Activated CD4-positive, alpha-beta T cell treated with anti-CD3 and anti-CD28 coated beads, Interleukin-2, amount 50 U/mL, for 16 hours (primary cell): ENCODE results near the gene PYGO2.
"Not testable (repeated sequence)": the region's sequence is repeated elsewhere in the genome, so short reads cannot be mapped to it uniquely, and the experiment has no call there.

Experiments
- DNase-seq: peaks from one replicate; pipeline ENCODE4 v3.0.0-alpha.2; 2020

The PYGO2 gene

DNA sequence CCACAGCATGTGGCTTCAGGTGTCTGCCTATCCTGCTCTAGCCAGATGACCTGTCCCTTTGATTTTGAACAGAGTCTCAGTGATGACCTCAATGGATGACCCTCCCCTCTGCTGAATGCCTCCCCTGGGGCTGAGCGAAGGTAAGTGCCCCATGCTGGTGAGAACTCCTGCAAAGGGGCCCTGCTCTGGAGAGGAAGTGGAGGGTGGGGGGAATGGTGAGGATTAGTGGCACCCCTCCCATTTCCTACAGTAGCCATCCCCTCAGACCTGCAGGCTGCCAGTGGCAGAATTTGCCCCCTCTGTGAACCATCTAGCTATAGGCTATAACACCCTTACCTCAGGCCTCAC, 21.4 kb downstream of the PYGO2 start:
- DNase-seq = no peak

DNA sequence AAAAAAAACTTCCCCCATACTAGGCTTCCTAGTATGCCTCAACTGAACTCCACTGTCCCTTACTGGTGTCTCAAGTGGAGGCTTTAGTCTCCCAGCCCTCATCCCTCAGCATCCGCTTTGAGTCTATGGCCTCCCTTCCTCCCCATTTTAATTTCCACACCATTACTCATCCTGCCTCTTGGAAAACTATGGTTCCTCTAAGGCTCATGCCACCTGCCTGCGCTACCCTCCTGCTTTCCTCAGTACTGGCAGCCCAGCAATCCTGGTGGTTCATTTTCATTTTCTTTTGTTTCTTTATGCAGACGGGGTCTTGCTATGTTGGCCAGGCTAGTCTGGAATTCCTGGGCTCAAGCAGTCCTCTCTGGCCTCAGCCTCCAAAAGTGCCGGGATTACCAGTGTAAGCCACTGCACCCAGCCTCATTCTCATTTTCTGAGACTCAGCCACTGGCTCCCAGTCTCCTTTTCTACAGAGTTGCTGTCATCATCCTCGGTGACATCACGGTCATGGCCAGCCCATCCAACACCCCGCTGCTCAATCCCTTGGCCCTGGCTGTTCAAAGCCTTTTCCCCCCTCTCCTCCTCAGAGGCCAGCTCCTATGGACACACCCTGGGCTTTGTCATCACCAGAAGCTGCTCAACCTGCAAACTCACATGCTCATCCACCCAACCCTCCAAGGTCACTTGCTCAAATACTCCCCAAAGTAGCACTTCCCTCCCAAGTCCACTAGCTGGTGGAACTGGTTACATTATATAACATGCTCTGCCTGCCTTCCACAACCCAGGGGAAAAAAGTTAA, 22.8 kb downstream of the PYGO2 start:
- DNase-seq = no peak

DNA sequence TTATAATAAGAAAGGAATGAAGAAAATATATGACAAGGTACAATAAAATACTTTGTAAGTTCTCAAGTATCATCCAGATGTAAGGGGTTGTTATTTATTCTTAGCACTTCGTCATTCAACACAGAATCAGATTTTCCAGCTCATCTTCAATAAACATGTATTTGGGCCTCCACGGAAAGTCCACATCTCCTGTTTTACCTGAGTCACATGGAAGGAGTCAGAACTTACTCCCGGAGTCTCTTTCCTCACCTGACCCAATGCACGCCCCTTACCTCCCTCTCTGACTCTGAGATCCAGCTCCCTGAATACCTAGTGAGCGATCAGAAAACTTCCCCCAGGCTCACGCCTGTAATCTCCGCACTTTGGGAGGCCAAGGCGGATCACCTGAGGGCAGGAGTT, 23.6 kb downstream of the PYGO2 start:
- DNase-seq = no peak

DNA sequence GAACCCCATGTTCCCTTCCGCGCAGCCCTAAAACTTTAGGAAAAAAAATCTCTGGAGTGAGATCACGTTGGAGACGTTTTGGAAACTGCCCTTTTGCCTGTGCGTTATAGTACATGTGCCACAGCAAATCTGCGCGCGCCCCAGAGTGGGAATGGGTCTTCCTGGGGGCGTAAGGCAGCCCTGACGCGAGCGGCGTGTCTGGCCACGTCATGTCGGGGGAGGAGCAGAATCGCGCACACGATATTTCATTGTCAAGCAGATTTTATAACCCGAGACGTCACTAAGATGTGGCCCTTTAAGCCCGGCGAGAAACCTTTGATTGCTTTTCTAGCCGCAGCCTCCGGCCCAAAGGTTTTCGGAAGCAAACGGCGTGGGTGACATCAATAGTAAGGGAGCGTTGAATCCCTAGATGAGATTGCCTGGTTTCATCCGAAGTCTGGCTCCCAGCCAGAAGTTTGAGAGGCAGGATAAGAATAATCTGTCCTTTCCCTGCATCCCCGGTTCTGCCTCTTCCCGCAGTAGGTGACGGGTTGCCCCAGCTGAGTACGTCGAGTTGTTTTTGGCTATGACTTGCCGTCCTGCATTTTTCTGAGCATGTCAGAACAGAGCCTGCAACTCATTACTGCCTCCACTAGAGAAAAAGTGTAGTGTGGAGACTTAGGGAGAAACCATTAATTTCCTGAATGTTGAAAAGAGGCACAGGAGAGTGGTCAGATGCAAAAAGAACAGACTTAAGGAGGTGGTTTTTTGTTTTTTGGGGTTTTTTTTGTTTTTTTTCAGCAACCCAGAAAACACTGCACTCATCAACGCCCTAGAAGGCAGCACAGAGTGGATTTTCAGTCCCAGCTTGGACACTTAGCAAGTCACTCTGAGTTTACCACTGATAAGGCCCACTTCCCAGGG, 24.2 kb downstream of the PYGO2 start:
- peak; percentile 94 for DNase-seq

DNA sequence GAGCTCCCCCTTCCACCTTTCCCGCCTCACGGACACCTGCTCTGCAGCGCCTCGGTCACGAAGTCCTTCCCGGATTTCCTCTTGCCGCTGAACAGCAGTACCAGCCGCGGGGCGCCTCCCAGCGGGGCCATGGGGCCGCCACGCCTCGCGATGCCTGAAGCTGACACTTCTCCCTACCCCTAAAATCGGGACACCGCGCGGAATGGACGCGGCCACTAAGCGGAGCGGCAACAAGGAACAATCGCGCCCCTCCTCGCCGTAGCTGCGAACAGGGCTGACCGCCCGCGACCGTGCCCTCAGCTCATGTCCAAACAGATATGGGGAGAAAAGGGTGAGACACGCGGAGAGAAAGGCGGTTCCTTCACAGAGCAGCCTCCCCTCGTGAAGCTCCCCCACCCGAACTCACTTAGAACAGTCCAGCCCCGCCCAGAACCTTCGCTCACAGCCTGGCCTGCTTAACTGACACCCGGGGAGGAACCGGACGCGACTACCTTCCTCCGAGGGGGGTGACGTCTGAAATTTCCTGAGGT, 25.0 kb downstream of the PYGO2 start, which contains the start of gene PMVK:
TSS of gene PMVK (minus strand) at position 165 of the 530 bp plus-strand sequence. CDS start at position 131, 34 bp downstream.
- DNase-seq = peak; percentile 96

DNA sequence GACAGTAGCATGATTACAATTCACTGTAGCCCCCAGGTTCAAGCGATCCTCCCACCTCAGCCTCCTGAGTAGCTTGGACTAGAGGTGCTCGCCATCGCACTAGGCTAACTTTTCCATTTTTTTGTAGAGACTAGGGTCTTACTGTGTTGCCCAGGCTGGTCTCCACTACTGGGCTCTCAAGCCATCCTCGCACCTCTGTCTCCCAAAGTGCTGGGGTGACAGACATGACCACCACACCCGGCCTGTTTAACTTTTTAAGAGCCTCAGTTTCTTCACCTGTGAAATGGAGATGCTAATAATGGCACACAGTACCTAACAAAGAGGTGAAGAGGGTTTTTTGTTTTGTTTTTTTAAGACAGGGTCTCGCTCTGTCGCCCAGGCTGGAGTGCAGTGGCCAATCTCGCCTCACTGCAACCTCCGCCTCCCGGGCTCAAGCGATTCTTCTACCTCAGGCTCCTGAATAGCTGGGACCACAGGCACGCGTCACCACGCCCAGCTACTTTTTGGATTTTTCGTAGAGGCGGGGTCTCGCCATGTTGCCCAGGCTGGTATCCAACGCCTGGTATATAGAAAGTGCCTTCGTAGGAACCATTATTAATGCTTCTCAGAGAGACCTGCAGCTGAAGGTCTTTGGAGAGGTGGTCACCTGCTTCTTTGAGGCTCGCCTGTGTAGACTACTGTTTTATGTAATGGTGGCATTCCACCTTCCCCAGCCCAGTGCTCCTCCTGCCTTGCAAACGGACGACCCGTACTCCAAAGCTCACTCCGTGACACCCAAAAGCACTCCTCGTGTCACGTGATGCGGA, 25.6 kb downstream of the PYGO2 start:
- no peak for DNase-seq

DNA sequence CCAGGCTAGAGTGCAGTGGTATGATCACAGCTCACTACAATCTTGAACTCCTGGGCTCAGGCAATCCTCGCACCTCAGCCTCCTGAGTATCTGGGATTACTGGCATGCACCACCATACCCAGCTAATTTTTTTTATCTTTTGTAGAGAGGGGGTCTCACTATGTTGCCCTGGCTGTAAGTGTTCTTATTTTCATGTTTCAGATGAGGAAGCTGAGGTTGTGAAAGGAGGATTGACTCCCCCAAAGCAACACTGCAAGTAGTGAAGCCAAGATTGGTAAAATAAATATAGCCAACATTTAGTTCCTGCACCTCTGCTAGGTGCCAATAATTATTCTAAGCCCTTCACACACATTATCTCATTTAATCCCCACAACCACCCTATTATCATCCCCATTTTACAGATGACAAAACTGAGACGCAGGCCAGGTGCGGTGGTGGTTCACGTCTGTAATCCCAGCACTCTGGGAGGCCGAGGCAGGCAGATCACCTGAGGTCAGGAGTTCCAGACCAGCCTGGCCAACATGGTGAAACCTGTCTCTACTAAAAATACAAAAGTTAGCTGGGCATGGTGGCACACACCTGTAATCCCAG, 27.1 kb downstream of the PYGO2 start:
- no peak for DNase-seq

DNA sequence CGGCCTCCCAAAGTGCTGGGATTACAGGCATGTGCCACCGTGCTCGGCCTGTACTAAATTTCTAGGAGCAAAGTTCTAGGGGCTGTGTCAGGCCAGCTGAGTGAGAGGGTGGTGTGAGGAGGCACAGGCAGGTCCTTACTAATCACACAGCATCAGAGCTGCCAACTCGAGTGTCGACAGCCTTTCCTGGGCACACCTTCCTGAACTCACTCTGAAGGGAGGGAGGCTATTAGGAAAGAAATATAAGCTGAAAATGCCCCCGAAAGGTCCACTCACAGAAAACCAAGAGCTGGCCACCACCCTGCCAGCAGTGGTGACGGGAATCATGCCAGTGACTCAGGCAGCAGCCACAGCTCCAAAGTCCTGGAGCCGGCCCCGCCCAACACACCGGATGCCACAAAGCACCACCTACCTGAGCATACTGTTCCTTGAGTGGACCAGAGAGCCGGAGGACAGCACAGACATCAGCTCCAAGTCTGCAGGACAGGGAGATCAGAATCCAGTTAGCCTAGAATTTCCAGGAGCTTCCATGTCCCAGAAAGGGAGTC, 29.6 kb downstream of the PYGO2 start:
- DNase-seq = no peak

DNA sequence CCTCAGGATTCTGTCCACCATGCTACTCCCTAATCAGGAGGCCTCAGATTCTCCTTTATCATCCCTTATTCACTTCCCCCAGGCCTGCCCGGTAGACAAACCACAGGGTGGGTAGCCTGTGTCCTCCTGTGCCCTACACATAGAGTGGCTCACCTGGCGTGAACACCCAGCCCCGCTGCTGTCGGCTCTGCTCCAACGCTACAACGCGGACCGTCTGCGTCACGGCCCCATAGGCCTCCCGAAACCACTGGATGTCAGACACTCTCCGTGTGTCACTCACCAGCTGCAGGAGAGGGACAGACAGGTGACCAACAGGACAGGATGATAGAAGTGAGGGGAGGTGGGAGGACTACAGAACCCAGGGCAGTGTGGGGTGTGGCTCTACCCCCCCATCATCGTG, 35.4 kb downstream of the PYGO2 start:
- no peak for DNase-seq

DNA sequence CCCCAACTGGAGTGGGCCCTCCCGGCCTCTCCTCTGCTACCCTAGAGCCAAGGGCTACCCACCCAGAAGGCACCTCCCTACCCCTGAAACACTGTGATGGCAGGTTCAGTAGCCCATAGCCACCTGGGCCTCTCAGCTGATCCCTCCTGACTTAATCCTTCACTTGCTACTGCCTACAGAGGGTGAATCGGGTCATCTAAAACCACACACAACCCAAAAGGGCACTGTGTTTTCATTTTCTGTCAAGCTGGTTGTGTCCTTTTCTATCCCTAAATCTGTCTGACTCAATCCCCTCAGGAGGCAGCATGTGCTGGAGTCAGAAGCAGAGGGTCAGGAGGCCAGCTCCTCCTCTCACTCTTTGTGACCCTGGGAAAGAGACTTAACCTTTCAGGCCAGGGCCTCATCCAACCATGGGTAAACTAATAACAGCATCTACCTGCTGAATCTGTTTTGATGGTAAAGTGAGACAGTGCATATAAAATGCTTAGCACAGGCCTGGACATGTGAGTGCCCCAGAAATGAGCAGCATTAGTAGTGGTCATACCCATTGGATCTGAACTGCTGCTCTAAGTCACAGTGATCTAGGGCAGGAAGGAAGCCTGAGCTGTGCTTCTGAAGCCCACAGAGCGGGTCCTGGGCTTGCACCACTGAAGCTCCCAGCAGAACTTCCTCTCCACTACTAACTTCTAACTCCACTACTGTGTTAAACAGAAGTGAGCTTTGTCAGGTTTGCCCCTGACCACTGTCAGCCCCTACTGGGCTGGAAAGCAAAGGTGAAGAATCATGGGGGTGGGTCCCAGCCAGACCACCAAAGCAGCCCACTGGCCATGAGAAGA, 36.0 kb downstream of the PYGO2 start:
- DNase-seq = no peak

DNA sequence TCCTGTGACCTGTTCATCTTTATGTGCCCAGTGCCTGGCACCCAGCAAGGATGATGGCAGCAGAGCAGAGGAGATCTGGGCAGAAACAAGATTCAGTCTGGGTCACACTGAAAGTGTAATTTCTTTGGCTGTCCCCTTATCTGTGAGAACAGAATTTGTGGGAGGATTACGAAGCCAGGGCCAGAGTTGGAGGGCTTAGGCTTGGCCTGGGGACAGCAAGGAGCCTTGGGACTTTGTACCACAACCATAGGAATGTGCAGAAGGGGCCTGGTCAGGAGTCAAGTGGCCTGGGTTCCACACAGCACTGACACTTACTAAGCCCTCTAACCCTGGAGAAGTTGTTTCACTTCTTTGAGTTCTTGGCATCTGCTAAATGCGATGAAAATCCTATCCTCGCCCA, 37.9 kb downstream of the PYGO2 start:
- no peak for DNase-seq

DNA sequence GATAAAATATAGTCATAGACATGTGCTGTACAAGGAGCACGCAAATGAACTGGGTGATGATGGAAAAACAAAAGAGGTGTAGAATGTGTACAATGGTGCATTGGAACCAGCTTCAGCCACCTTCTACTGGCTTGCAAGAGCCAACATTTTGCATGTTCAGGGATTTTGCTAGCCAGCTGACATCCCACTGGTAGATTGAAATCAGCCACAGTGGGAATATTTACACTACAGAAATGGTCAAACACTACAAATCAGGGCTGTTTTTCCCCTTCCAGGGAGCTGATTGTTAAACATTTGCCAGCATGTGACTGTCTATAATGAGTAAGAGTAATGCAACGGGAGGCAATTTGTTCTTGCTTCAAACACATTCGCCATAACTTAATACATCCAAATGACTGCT, 48.3 kb downstream of the PYGO2 start:
- no peak for DNase-seq

DNA sequence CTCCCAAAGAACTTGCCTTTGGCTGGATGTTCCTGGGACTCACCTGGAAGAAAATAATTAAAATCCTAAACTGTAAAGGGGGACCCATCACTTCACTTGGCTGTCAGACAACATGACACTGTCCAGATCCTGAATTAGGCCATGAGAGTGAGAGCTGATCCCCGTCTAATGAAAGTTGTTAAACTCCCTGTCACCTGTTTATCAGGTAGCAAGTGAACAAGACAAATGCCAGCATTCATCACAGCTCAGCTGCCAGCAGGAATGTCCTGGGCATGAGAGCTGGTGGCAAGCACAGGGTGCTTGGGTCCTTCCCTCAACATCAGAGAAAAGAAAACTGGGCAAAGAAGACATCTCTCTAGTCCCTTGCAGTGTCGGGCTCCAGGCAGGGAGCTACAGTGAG, 48.8 kb downstream of the PYGO2 start:
- DNase-seq = no peak

DNA sequence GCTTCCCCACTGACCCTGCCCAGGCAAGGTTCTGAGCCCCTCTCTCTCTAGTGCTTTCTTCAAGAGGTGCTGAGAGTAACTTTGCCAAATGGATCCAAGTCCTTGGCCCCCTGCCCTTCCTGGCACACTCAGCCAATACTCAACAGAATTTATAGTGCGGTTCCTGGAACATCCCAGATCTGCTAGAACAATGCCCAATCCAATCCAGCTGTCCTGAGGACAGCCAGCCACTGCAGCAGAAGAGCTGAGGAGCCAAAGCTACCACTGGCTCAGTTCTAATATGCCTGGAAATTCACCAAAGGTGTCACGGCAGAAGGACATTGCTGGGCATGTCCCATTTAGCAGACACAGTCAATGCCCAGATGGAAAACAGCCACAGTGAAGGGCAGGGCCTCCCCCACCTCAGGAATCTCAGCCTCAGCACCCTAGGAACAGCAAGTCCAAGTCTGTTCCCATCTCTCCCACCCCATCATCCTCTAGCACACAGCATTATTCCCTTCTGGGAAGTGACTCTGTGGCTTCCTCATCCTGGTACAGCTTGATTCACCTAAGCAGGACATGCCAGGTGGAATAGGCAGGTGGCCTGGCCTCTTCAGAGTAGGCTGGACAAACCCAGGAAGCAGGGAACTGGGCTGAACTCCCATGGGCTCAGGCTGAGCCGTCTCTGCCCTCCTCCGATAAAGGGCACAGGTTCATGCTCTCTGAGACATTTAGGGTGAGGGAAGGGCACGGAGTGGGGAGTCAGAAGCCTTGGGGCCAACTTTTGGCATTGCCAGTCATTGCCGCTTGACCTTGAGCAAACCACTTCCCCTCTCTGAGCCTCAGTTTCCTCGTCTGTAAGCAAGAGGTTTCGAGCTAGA, 49.7 kb downstream of the PYGO2 start:
- no peak for DNase-seq

DNA sequence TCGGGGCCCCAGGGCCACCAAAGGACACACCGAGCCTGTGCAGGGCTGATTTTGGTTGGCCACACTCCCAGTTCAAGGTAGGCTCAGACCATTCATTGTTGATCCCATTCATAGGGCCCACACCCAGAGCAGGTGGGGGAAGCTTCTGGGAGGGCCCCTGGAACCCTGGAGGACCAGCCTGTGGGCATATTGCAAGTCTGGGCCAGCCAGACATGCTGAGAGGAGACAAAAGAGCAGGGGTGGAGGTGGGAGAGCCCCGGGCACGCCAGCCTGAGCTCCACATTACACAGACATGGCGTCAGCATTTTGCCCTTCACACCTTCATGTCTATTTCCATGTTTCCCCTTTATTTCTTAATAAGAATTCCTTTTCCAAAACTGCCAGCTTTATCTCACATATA, 50.7 kb downstream of the PYGO2 start:
- DNase-seq = no peak

DNA sequence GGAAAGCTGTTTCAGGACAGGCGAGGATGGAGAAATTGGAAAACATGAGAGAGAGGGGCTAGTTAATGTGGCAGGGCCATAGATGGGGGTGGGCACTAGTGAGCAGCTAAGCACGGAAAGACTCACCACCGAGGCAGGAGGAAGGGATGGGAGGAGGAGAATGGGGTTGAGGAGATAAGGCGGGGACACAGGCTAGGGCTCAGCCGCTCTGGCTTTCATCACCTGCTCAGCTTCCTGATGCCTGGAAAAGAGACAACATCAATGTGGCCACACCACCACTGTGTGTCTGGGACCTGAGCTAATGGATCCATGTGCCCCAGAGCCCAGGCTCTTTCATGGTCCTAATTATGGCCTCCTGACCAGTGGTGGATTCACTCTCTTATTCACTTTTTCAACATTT, 52.6 kb downstream of the PYGO2 start:
- no peak for DNase-seq

DNA sequence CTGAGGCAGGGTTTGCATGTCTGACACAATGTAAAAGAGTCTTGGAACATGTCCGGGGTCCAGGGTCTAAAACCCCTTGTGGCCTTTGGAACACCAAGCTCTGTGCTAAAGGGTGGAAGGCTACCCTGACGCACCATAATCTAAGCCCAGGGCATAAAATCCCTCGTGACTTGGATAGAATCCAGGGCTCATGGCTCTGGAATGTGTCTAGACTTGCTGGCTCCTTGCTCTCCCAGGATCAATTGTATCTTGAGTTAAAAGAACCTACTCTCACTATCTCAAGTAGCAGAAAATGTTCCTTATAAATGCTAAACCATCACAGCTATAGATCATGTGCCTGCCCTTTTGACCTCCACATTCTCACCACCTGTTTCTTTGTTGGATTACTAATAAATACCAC, 53.5 kb downstream of the PYGO2 start:
- not testable (repeated sequence) for DNase-seq
